ENCODE data around the gene NES. TPM values are rescaled to one million over a fixed set of nuclear protein-coding genes. Genes with fewer than 3 reads are reported as not detected.
A peak's percentile ranks its signal among the peaks of the same experiment; 100 is the strongest.

NES gene
- total RNA-seq, 1 donor from 2014 or later = 78.8 TPM

DNA sequence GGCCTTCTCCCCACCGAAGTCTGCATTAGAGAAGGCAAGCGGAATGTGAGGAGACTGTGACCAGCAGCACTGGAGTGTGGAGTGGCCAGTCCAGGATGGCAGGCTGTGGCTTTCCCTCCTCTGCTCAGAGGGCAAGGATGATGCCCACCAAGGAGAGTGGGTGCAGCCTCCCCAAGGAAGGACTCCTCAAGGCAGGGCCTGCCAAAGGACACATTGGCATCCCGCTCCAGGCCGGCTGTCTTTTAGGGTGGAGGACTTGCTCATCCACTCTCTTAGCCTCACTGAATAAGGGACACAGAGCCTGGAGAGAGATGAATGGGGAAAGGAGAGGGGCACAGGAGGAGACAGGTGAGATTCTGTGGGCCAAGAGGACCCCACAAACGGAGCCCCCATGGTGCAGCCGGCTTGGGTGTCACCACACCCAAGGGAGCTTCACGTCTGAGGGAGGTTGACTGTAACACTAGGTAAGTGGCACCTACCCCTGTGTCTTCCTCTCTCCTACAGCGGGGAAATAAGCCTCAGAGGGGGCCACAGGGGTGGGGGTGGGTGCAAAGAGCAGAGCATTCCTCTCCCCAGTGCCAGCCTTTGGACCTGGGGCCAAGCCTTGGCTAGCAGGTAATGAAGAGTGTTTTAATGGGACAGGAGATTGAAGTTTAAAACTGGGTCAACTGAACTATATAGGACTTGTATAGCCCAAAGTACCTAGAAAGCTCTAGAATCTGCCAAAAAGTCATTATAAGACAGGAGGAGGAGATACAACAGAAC lies 4.2 kb upstream of the NES start:
- DNase-seq = no peak

DNA sequence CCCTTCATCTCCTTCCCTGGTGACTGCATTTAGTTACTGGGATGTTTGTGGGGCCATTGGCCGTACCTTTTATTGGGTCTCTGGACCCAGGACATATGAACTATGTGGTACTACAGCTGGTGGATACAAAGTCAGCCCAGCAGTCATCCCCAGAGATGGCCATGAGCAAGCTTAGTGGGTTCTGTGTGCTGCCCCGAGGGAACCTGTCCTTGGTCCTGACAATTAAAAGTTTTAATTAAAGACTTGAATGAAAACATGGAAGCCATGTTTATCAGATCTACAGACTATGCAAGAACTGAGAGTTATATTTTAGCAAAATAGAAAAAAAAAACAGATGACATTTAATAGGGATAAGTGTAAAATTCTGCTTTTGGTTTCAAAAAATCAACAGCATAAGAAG lies 2.8 kb upstream of the NES start:
- no peak for DNase-seq

DNA sequence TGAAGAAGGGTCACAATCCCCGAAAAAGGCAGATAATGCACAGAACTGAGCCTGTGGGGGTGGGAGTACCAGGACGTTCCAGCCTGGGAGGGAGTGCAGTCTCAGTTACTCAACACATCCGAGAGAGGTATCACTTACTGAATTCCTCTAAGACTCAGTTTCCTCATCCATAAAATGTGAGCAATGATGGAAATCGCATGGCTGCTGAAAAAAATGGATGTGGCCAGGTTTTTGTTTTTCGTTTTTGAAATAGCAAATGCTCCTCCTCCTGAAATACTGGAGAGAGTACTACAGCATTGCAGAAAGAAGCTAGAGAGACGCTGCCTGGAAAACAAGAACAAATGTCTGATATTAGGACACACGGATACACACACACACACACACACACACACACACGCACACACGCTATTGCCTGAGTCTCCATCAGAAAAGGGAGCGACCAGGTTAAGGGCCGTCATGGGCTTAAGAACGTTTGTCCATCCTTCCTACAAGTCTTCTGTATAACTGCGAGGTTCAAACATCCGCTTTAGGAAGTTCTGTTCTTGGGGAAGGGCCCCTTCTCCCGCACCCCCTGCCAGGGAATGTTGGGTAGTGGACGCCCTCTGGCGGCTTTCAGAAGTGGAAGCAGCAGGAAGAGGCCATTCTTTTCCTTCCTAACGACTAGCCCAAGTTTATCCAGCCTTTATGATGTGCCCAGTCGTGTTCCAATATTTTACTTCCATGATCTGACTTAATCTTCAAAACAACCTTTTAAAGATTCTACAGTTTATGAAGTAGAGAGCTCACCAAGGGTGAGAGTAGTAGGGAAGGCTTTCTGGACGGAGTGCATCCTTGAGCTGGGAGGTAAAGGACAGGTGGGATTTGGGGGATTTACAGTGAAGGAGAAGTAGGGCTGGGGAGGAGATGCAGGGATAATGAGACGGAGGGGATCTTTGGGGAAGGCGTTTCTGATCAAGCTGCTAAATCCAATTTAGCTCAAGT lies 699 bp upstream of the NES start:
- DNase-seq = peak; percentile 88

DNA sequence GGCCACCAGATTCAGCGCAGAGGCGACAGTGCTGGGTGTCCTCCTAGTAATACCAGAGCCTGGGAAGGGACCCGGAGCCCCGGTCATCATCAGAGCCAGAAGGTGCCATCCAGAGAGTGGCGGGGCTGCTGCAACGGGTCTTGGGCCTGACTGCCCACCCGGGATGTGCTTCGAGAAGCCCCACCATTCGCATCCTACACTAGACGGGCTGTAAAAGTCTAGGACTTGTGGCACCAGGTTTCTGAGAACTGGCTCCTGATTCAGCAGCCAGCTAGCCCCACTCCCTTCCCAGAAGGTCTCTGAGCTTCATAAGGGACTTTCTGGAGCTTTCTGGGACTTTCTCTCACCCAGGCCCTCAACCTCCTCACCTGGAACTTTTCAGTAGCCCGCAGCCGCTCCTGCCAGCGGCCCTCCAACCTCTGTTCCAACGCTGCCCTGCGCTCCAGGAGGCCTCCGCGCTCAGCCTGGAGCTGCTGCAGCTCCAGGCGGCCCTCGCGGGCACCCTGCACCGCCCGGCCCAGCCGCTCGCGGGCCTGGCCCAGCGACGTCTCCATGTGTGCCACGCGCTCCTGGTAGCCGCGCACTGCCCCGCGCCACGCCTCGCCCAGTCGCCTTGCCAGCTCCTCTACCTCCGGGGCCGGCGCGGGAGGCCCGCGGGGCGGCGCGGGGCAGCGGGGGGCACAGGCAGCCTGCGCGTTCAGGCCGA lies 940 bp downstream of the NES start:
- peak; percentile 44 for DNase-seq

DNA sequence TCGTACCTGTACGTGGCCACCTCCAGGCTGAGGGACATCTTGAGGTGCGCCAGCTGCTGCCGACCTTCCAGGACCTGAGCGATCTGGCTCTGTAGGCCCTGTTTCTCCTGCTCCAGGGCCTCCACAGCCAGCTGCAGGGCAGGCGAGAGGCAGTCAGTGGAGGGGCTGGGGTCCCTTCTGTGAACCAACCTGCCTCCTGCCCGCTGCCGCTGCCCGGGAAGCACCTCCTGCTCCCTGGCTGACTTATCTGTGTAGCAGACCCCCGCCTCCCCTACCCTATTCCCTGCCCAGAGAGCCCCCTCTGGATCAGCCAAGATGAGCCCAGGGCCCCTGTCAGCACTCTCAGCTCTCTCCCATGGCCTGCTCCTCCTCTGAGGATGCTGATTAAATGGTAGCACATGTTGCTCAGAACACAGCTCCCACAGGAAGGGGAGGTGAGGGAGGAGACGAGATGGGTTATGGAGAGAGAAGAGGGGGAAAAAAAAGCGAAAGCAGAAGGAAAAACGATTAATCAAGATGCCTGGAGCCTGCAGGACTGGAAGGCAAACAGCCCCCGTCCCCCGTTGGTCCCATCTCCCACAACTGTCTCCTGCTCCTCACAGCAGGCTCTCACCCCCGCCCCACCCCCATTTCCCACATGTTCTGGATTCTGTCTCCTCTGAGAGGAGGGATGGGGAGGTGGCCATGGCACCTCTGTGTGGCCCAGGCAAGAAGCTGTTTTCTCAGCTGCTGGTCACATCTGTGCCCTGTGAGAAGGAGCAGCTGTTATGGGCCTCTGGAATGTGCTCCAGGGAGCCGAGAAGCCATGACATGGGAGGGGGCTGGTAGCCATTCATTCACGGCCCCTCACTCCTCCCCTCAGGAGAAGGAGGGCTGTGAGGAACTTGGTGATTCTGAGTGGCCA lies 1.7 kb downstream of the NES start:
- DNase-seq = no peak

DNA sequence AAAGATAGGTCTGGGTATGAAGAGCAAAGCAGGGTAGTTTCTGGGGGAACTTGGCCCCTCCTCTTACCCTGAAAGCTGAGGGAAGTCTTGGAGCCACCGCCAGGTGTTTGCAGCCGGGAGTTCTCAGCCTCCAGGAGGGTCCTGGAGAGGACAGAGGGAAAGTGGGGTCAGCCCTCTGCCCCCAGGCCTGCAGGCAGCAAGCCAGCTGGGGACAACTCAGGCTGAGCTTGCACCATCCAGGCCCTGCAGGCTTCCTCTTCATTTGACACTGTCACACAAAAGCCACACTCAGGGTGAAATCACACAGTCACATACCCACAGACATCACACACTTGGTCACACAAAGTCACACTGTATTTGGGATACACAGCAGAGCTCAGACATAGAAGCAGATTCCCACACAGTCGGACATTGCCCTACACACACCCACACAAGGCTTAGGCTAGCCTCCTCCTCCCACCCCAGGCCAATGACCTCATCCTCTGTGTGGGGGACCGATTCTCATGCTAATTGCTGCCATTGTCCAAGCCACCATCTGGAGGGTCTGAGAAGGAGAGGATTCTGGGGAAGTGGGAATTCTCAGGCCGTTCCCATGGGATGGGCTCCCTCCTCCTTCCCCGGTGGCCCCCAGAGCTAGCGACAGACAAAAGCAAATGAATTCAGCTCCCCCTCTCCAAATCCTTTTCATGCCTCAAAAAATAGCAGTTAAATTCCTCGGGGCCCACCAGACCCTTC lies 3.7 kb downstream of the NES start:
- peak; percentile 49 for DNase-seq

DNA sequence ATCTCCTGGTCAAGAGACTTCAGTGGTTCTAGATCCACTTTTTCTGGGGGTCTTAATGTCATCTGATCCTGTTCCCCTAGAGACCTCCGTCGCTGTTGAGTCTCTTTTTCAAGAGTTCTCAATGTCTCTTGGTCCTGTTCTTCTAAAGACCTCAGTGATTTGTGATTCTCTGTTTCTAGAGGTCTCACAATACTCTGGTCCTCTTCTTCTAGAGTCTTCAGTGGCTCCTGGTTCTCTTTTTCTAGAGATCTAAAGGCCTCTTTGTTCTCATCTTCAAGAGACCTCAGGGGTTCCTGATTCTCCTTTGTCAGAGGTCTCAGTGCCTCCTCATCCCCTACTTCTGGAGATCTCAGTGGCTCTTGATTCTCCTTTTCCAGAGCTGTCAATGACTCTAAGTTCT lies 5.4 kb downstream of the NES start:
- no peak for DNase-seq

DNA sequence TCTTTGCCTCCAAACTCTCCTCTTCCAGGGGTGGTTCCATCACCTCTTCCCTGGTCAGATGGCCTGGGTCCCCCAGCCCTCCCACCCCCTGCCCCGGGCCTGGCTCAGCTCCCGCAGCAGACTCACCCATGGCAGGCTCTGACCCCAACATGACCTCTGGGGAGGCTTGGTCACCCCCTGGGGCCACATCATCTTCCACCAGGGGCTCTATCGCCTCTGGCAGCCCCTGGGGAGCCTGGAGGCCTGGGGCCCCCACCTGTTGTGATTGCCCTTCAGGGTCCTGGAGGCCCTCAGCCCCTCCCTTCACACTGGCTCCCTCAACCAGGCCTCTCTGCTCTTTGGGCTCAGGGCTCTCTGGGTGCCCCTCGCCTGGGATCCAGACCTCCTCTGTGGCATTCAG lies 6.4 kb downstream of the NES start:
- no peak for DNase-seq

DNA sequence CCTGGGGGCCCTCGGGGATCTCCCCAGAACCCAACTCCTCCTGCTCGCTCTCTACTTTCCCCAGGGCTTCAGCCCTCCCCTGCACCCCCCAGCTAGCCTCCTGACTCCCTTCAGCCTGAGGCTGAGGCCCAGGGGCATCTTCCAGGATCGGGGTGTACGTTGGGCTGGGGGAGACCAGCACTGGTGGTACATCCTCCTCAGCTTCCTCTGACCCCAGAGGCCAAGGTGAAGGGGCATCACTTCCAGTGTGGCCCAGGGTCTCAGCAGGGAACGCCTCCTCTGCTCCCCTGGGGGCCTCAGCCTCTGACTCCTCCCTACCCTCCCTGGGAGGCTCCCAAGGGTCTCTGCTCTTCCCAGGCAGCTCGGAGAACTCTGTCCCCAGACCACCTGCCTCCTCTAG lies 6.8 kb downstream of the NES start:
- no peak for DNase-seq

DNA sequence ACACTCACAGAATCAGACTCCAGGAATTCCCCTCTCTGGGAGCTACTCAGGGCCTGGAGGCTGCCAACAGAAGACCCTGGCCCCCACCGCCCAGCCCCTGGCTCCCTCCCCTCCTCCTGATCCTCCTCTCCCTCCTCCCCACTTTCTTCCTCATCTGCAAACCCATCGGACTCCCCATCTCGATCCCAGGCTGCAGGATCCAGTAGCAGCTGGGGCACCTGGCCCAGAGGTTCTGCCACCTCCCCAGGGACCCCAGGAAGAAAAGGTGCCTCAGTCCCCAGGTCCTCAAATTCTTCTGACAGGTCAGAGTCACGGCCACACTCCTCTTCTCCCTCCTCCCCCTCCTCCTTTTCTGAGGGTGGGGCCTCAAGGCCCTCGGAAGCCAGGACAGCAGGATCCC lies 7.4 kb downstream of the NES start:
- no peak for DNase-seq

DNA sequence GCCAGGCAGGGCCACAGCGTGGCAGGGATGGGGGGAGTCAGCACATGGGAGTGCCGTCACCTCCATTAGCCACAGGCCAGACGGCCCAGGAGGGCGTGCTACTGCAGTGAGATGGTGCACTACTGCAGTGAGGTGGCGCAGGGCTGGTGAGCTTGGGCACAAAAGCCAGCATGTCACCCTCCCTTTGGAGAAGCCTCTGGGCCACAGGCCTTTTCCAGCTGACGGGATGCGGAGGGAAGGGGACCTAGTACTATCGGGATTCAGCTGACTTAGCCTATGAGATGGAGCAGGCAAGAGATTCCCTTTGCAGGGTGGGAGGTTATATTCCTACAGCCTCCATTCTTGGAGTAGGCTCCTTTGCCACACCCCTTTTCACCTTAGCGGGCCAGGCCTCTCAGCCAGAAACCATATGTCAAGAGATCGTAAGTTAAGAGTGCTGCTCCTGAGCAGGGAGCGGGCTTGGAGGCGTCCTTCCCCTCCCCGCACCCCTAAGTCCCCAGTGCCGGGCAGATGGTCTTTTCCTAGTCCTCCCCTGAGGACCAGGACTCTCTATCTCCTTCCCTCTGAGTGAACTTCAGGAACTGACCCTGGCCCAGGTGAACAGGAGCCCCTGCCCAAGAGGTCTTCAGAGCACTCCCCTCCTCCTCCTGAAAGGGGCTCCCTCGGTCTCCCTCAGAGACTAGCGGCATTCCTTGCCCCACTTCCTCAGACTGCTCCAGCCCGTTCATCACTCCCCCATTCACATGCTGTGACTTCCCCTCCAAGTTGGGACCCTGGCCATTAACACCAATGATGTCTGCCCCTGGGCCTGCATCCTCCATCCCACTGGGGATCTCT lies 8.2 kb downstream of the NES start:
- no peak for DNase-seq

DNA sequence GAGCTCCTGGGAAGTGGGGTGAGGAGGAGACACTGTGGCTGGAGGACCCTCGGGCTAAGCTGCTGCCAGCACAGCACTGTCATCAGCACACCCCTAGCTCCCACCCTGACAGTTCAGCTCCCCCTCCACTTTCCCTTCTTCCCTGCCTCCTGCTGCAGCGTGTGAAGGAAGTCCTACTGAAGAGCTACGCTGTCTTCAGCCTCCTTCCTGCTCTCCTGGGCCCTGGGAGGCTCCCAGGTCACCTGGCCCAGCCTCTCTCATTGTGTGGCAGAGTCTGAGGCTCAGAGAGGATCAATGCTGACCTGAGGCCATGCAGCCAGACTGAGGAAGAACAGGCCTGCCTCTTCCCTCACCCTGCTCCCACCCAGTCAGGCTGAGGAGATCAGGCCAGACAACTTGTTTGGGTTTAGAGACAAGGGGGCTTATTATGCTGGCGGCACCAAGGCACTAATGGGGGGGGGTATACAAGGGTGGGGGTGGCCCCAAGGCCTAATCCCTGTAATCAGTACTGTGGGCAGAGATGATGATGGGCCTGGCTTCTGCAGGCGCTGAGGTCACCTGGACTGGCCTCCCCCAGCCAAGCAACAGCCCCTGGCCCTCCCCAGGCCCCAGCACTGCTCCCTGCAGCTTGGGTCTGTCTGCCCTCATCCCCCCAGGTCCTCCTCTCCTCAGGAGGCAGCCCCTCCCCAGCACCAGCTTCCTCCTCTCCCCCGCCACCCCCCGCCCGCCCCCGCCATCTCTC lies 9.1 kb downstream of the NES start:
- DNase-seq = no peak

DNA sequence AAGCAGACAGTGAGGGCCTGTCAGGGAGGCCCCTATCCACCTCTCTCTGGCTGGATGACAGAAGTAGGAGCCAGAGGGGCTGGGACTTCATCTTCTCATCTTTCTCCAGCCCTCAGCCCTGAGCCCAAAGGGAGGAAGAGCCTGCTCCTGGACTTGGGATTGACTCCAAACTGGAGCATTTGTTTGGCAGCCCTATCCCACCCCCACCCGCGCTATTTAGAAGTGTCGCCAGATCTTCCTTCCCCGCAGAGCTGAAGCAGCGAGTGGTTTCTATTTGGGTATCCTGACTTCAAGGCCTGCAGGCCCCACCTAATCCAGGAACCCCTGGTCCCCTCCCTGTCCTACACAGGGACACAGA lies 9.6 kb downstream of the NES start:
- DNase-seq = no peak

DNA sequence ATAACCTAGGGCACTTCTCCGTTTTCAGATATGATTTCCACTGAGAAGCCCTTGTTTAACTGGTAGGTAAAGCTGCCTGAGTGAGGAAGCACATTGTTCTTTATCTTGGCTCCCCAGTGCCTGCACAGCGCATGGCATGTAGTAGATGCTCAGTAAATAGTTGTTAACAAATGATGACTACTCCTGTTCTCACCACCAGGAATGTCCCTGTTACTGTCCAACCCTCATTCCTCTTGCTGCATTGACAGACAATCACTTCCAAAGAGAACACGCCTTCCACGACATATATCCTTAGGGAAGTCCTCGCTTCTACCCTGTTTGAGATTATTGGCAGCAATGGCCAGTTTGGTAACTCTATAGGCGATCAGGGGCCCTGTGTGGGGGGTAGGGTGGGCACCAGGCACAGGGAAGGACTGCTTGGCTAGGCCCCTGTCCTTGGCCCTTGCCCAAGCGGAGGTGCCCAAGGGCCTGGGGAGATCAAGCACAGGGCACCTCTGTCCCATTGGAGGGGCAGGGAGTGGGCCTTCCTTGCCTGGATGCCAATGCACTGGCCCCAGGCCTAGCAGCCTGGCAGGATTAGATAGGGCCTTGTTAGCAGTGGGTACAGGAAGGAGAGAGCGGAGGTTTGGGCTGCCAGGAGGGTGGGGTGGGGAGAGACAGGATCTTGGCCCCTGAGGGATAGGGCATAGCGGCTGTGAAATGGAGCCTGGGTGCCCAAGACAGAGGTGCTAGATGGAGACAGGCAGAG lies 10.2 kb downstream of the NES start:
- no peak for DNase-seq

DNA sequence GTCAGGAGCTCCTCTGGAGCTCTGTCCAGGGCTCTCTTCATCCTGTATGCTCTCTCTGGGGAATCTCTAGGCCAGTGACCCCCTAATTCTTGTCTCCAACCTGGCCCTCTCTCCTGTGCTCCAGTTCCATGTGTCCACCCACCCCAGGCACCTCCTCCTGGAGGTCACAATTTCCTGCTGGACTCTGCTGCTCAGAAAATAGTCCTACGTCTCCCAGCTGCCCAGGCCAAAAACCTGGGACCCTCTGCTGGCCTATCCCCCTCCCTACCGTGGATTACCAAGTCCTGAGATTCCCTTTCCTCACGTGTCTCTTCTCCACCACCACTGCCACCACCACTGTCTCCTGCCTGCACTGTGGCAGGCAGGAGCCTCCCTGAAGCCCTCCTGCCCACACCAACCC lies 11.7 kb downstream of the NES start:
- DNase-seq = no peak

DNA sequence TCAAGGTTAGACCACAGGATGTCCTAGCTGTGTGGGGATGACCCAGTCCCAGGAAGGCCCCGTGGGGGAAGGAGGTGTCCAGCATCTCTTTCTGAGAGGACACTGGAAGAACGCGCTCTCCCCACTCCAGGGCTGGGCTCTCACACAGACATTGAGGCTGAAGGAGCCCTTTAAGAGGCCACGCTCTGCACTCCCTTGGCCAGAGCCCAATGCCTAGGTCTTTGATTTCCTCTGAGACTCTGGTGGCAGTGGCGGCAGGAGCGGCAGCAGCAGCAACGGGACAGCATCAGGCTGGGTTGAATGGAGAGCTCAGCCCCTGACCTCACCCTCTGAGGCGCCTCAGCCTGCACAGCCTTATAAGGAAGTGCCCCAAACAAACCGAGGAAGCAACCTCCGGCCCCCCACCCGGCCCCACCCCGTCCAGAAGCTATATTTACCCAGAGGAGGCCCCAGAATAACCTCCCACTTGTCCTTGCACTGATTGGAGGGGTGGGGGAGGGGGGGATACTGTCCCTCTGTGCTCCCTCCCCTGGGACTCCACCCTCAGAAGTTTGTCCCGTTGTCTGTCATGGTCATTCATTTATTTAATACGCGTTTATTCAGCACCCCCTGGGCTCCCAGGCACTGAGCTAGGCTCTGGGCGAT lies 12.3 kb downstream of the NES start:
- DNase-seq = peak; percentile 51

DNA sequence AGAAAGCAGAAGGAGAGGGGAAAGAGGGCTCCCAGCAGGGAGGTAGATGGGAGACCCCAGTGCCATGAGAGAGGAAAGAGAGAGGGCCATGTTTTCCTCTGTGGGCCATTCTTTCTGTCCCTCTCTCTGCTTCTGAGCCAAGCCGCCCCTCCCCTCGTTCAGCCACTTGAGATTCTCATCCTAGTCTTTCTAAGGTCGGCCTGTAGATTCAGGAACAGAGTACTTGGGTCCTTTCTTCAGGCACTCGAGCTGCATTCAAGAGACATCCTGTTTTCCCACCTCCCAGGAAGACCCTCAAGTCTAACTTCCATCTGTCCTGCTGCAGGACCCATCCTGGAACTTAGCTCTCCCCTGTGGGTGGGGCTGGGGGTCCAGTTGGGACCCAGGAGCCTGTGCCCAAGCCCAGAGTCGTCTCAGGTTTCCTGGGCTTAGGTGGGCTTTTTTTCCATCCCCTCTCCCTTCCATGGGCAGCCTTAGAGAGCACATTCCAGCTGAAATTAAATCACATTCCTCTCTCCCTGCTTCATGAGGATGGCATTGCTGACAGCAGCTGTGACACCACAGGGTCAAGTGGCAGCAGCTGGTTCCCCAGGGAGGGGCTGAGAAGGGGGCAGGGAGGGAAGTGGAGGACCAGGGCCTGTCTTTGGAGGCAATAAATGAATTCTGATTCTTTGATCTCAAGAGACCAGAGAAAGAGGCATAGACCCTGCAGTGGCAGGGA lies 13.0 kb downstream of the NES start:
- no peak for DNase-seq

DNA sequence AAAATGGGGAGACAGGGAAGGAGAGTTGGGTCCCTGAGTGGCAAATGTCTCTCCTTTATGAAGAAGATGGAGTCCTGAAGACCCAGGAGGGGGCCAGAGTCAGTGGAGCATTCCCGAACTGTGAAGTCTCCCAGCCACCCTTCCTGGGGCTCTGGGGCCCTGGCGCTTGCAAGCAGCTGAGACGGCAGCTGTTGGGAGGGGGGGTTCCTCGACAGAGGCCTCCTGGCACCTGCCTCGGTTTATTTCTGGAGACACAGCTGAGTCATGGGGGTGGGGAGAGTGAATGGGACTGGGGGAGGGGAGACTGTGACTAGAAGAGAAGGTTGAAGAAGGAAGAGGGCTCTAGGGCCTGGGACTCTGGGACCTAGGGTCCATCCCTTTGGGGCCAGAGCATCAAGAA lies 14.0 kb downstream of the NES start:
- DNase-seq = peak; percentile 60

All from dermis blood vessel endothelial cell (primary cell).